HG03378 (cell line): ENCODE data around the gene LYST.

Source experiments
- ATAC-seq: cut with Tn5 transposase; IDR thresholded peaks from one replicate; pipeline ENCODE4 v1.9.1; 2021; ENCODE audit warnings: mild to moderate bottlenecking, moderate library complexity; ENCODE audit not compliant: unreplicated experiment

LYST gene

GRCh38 chr1:235726557-235726956 is 140.1 kb downstream of the LYST start:
- no peak for ATAC-seq

- ATAC-seq: no peak
These were observed 141.3 kb downstream of the LYST start for GRCh38 chr1:235725434-235725833.

- no peak for ATAC-seq
These were observed 142.0 kb downstream of the LYST start for GRCh38 chr1:235724730-235725129.

GRCh38 chr1:235722858-235723257 is 143.8 kb downstream of the LYST start:
- ATAC-seq: no peak

- ATAC-seq: no peak
These were observed 144.7 kb downstream of the LYST start for GRCh38 chr1:235721982-235722381.

- no peak for ATAC-seq
These were observed 146.2 kb downstream of the LYST start for GRCh38 chr1:235720544-235720943.

GRCh38 chr1:235714205-235714897 is 152.4 kb downstream of the LYST start:
- ATAC-seq: no peak

GRCh38 chr1:235712812-235713211 is 153.9 kb downstream of the LYST start:
- ATAC-seq: no peak

GRCh38 chr1:235710687-235711086 is 156.0 kb downstream of the LYST start:
- ATAC-seq: no peak

GRCh38 chr1:235709018-235709417 is 157.7 kb downstream of the LYST start:
- ATAC-seq: no peak

- ATAC-seq: no peak
These were observed 158.2 kb downstream of the LYST start for GRCh38 chr1:235708390-235708962.

- no peak for ATAC-seq
These were observed 163.2 kb downstream of the LYST start for GRCh38 chr1:235703506-235703905.

- no peak for ATAC-seq
These were observed 164.3 kb downstream of the LYST start for GRCh38 chr1:235702412-235702811.

- no peak for ATAC-seq
These were observed 169.2 kb downstream of the LYST start for GRCh38 chr1:235697508-235697907.

GRCh38 chr1:235689356-235689755 is 177.3 kb downstream of the LYST start:
- ATAC-seq: no peak

- no peak for ATAC-seq
These were observed 178.6 kb downstream of the LYST start for GRCh38 chr1:235688096-235688495.

GRCh38 chr1:235683653-235684052 is 183.1 kb downstream of the LYST start:
- ATAC-seq: no peak

- ATAC-seq: no peak
These were observed 184.5 kb downstream of the LYST start for GRCh38 chr1:235682216-235682615.

GRCh38 chr1:235679644-235680043 is 187.1 kb downstream of the LYST start:
- ATAC-seq: no peak

- ATAC-seq: no peak
These were observed 187.7 kb downstream of the LYST start for GRCh38 chr1:235679005-235679404.

- ATAC-seq: no peak
These were observed 191.4 kb downstream of the LYST start for GRCh38 chr1:235675152-235675890.

GRCh38 chr1:235673981-235674380 is 192.7 kb downstream of the LYST start:
- ATAC-seq: no peak
